Embryonic facial prominence (tissue), 1 donor: Measurements from ENCODE around the gene OTOP3.
"Not testable (repeated sequence)": the region's sequence is repeated elsewhere in the genome, so short reads cannot be mapped to it uniquely, and the experiment has no call there.

Source experiments
- DNase-seq: peaks from one replicate; pipeline ENCODE4 v3.0.0-alpha.2; 2016; ENCODE audit errors: extremely low spot score

OTOP3 gene

GRCh38 chr17:74935585-74936469, at the start of gene OTOP3:
TSS of gene OTOP3 (plus strand) at chr17:74935898. CDS start at chr17:74935922, 24 bp downstream.
- DNase-seq: no peak

- DNase-seq: no peak
These were observed 47.2 kb upstream of the OTOP3 start for GRCh38 chr17:74888469-74888868.

- DNase-seq: no peak
These were observed 45.1 kb upstream of the OTOP3 start for GRCh38 chr17:74890554-74890953.

- no peak for DNase-seq
These were observed 43.5 kb upstream of the OTOP3 start for GRCh38 chr17:74892013-74892841.

GRCh38 chr17:74892974-74893911, 42.5 kb upstream of the OTOP3 start, which contains the start of gene FADS6:
TSS of gene FADS6 (minus strand) at chr17:74893633. CDS start at chr17:74893595, 38 bp downstream.
- DNase-seq: no peak

GRCh38 chr17:74893936-74894671, 41.6 kb upstream of the OTOP3 start:
- DNase-seq: no peak

GRCh38 chr17:74898376-74898946, 37.2 kb upstream of the OTOP3 start:
- no peak for DNase-seq

GRCh38 chr17:74900208-74900607, 35.5 kb upstream of the OTOP3 start:
- no peak for DNase-seq

- no peak for DNase-seq
These were observed 34.2 kb upstream of the OTOP3 start for GRCh38 chr17:74901353-74902135.

- DNase-seq: no peak
These were observed 32.7 kb upstream of the OTOP3 start for GRCh38 chr17:74903034-74903433.

GRCh38 chr17:74903671-74904070, 32.0 kb upstream of the OTOP3 start:
- no peak for DNase-seq

GRCh38 chr17:74904687-74905409, 30.9 kb upstream of the OTOP3 start:
- no peak for DNase-seq

GRCh38 chr17:74906214-74906793, 29.4 kb upstream of the OTOP3 start:
- not testable (repeated sequence) for DNase-seq

- no peak for DNase-seq
These were observed 28.7 kb upstream of the OTOP3 start for GRCh38 chr17:74907012-74907411.

GRCh38 chr17:74909097-74909496, 26.6 kb upstream of the OTOP3 start:
- DNase-seq: not testable (repeated sequence)

- DNase-seq: not testable (repeated sequence)
These were observed 24.3 kb upstream of the OTOP3 start for GRCh38 chr17:74911423-74911822.

GRCh38 chr17:74916136-74916850, 19.4 kb upstream of the OTOP3 start:
- DNase-seq: no peak

GRCh38 chr17:74916851-74917199, 18.9 kb upstream of the OTOP3 start:
- DNase-seq: no peak
